SK-N-MC (cell line): ENCODE data around the gene DUSP10.
A peak's percentile ranks its signal among the peaks of the same experiment; 100 is the strongest.

Source experiments
- DNase-seq: peaks from one replicate; pipeline ENCODE4 v3.0.0-alpha.2; 2011; ENCODE audit warnings: low read depth, low spot score
- H3K27ac ChIP-seq: fragments of 200-600 bp; sonication (generic); 2 replicates; pipeline ENCODE4 v1.5.1; 2016; ENCODE audit warnings: mixed run types
- H3K36me3 ChIP-seq: fragments of 200-600 bp; sonication (generic); 2 replicates; pipeline ENCODE4 v1.6.1; 2017; ENCODE audit warnings: antibody characterized with exemption, low read length, mixed read lengths; ENCODE audit not compliant: insufficient read depth
- H3K4me3 ChIP-seq: fragments of 200-600 bp; sonication (generic); 2 replicates; pipeline ENCODE4 v1.5.1; 2016
- H3K9ac ChIP-seq: fragments of 200-600 bp; sonication (generic); 2 replicates; pipeline ENCODE4 v1.8.0; 2017; ENCODE audit warnings: mixed run types, mixed read lengths; ENCODE audit not compliant: insufficient read length
- H3K9me3 ChIP-seq: fragments of 200-600 bp; sonication (generic); 2 replicates; pipeline ENCODE4 v1.6.1; 2017; ENCODE audit warnings: low read depth, mild to moderate bottlenecking, antibody characterized with exemption, low read length, moderate library complexity, mixed read lengths
- EZH2 ChIP-seq: fragments of 200-600 bp; sonication (generic); IDR thresholded peaks from one replicate; pipeline ENCODE4 v1.6.1; 2017; ENCODE audit warnings: antibody characterized with exemption
- FOXP2 ChIP-seq: optimal IDR thresholded peaks from 2 replicates; pipeline ENCODE3; 2011; ENCODE audit warnings: mild to moderate bottlenecking, moderate library complexity; ENCODE audit not compliant: insufficient read depth; ENCODE audit errors: extremely low read length, control extremely low read depth
- POLR2AphosphoS5 ChIP-seq: IDR thresholded peaks from 2 replicates; pipeline ENCODE4 v1.6.1; 2012; ENCODE audit warnings: mild to moderate bottlenecking, low read depth, low read length, borderline replicate concordance

Gene DUSP10

GRCh38 chr1:221756830-221757551 lies 15.1 kb upstream of the DUSP10 start:
- no peak for DNase-seq
- H3K36me3 ChIP-seq, result no peaks in the 10 kb centered on the region
- H3K9ac ChIP-seq, result no peak overlapping the region
- TF ChIP-seq POLR2AphosphoS5 (no peak), EZH2 (no peak), FOXP2 (no peak)
- no peak overlapping the region for H3K27ac ChIP-seq
- H3K9me3 ChIP-seq, result no peaks in the 10 kb centered on the region
- H3K4me3 ChIP-seq, result no peak overlapping the region

GRCh38 chr1:221753828-221754188 lies 11.9 kb upstream of the DUSP10 start:
- Histone ChIP-seq H3K36me3 (no peaks in the 10 kb centered on the region), H3K9ac (no peak overlapping the region), H3K4me3 (no peak overlapping the region), H3K9me3 (no peaks in the 10 kb centered on the region), H3K27ac (no peak overlapping the region)
- TF ChIP-seq EZH2, result no peak
- no peak for TF ChIP-seq FOXP2
- no peak for TF ChIP-seq POLR2AphosphoS5
- DNase-seq, result no peak

GRCh38 chr1:221751226-221751887 lies 9.5 kb upstream of the DUSP10 start:
- no peak for DNase-seq

GRCh38 chr1:221748981-221749380 lies 7.1 kb upstream of the DUSP10 start:
- no peaks in the 10 kb centered on the region for H3K36me3 ChIP-seq
- H3K4me3 ChIP-seq, result no peak overlapping the region
- DNase-seq, result no peak
- no peak for TF ChIP-seq EZH2
- TF ChIP-seq FOXP2, result no peak
- no peak for TF ChIP-seq POLR2AphosphoS5
- H3K9me3 ChIP-seq, result no peaks in the 10 kb centered on the region
- no peak overlapping the region for H3K9ac ChIP-seq
- no peak overlapping the region for H3K27ac ChIP-seq

More at GRCh38 chr1:221751226-221751887, 9.5 kb upstream of the DUSP10 start:
- no peaks in the 10 kb centered on the region for H3K36me3 ChIP-seq
- H3K9me3 ChIP-seq, result no peaks in the 10 kb centered on the region
- H3K4me3 ChIP-seq, result no peak overlapping the region
- no peak overlapping the region for H3K27ac ChIP-seq
- TF ChIP-seq EZH2 (no peak), FOXP2 (no peak), POLR2AphosphoS5 (no peak)
- no peak overlapping the region for H3K9ac ChIP-seq

GRCh38 chr1:221747839-221748238 lies 6.0 kb upstream of the DUSP10 start:
- Histone ChIP-seq H3K9me3 (no peaks in the 10 kb centered on the region), H3K27ac (no peak overlapping the region), H3K36me3 (no peaks in the 10 kb centered on the region), H3K4me3 (no peak overlapping the region), H3K9ac (no peak overlapping the region)
- TF ChIP-seq POLR2AphosphoS5, result no peak
- no peak for TF ChIP-seq EZH2
- TF ChIP-seq FOXP2, result no peak
- no peak for DNase-seq

- H3K36me3 ChIP-seq, result no peaks in the 10 kb centered on the region
- no peak for DNase-seq
- no peaks in the 10 kb centered on the region for H3K9me3 ChIP-seq
- TF ChIP-seq EZH2, result no peak
- no peak for TF ChIP-seq FOXP2
- no peak for TF ChIP-seq POLR2AphosphoS5
- no peak overlapping the region for H3K27ac ChIP-seq
- H3K9ac ChIP-seq, result no peak overlapping the region
- no peak overlapping the region for H3K4me3 ChIP-seq
Observed at GRCh38 chr1:221743416-221744208, 1.7 kb upstream of the DUSP10 start.

GRCh38 chr1:221742555-221743415 lies 896 bp upstream of the DUSP10 start:
- H3K36me3 ChIP-seq, result no peaks in the 10 kb centered on the region

More at GRCh38 chr1:221742555-221743415, 896 bp upstream of the DUSP10 start:
- Histone ChIP-seq H3K4me3 (peak overlapping the region; percentile 80), H3K9me3 (no peaks in the 10 kb centered on the region), H3K9ac (no peak overlapping the region), H3K27ac (no peak overlapping the region)
- no peak for DNase-seq
- TF ChIP-seq POLR2AphosphoS5 (no peak), FOXP2 (no peak), EZH2 (no peak)
